Measurements from ENCODE around the gene ARHGAP23.

The ARHGAP23 gene

GRCh38 chr17:38557836-38558727 is 129.8 kb downstream of the ARHGAP23 start:
- peak; percentile 87 for DNase-seq

- no peak for DNase-seq
Observed at GRCh38 chr17:38558728-38559050, 130.4 kb downstream of the ARHGAP23 start.

DNA sequence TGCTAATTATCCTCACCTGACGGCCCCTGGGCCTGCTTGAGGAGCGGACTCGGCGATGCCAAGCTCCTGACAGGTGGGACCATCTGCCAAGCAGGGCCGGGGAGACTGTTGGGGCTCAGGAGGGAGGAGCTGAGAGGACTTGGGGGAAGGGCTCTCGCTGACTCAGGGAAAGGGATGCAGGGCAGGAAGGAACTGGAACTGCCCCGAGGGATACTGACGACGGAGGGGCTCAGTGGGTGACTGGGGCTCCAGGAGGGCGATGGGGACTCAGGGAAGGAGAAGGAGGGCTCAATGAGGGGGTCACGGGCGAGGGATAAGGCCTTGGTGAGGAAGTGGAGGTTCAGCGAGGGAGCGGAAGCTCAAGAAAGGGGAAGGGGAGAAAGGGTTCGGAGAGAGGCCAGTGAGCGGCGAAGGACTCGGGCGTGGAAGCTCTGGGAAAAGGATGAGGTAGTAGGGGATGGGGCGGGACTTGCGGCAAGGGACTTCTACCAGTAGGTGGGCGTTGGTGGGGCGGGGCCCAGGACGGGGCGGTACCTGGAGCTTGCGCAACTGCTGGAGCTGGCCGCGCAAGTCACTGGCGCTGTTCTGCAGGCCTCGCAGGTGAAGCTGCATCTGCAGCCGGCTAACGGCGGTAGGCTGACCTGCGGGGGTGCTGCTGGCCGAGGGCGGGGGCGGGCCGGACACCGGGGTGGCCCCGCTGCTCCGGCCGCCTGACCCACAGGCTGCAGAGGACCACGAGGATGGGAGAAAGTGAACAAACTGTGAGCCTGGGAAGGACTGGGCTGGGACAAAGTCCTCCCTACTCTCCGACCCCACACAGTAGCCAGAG is 131.0 kb downstream of the ARHGAP23 start:
- DNase-seq: peak; percentile 88

DNA sequence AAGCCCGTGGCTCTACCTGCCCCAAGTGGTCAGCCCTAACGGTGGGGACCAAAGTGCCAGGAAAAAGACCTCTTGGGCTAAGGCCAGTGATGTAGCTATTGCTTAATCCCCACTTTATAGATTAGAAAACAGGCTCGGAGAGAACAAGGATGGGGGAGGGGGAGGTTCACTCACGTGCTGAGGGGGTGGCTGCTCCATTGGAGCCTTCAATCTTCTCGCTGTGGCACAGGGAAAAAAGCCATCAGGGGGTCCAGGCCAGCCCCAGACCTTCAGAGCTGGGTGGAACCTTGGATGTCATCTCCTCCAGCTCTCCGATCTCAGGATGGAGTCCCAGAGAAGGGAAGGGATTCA is 131.6 kb downstream of the ARHGAP23 start:
- no peak for DNase-seq

GRCh38 chr17:38560503-38561318 is 132.4 kb downstream of the ARHGAP23 start:
- no peak for DNase-seq

GRCh38 chr17:38561416-38562214 is 133.4 kb downstream of the ARHGAP23 start:
- no peak for DNase-seq
